Kidney (tissue), 14 donors: ENCODE data around the gene KIAA1586. TPM values are rescaled to one million over a fixed set of nuclear protein-coding genes. Genes with fewer than 3 reads are reported as not detected.
A peak's percentile ranks its signal among the peaks of the same experiment; 100 is the strongest.
"Not testable (repeated sequence)": the region's sequence is repeated elsewhere in the genome, so short reads cannot be mapped to it uniquely, and the experiment has no call there.

Experiments used
- DNase-seq, 5 donors: peaks; one replicate each; pipeline ENCODE4 v3.0.0-alpha.2; 2013 to 2020
- FAIRE-seq: peaks from 2 replicates; lab custom pipeline; 2012; peaks lifted over from hg19 to GRCh38; lab: Jason Lieb, UNC
- H3K27ac ChIP-seq, 2 donors: one replicate each; pipeline ENCODE4 v1.7.0; 2013; ENCODE audit warnings: low read depth in 2 of 2, low read length in 2 of 2, inconsistent platforms in 1 of 2
- H3K27me3 ChIP-seq: one replicate; pipeline ENCODE4 v1.7.1; 2013; ENCODE audit warnings: low read length, inconsistent platforms; ENCODE audit not compliant: control insufficient read depth, insufficient read depth
- H3K36me3 ChIP-seq, 3 donors: one replicate each; pipeline versions ENCODE4 v1.7.0 to v1.7.1; 2013; ENCODE audit warnings: low read length in 3 of 3, control low read depth in 1 of 3, inconsistent platforms in 1 of 3; ENCODE audit not compliant: insufficient read depth in 3 of 3, control insufficient read depth in 2 of 3
- H3K4me1 ChIP-seq, 3 donors: one replicate each; pipeline versions ENCODE4 v1.7.0 to v1.7.1; 2013; ENCODE audit warnings: low read length in 3 of 3, inconsistent platforms in 1 of 3, low read depth in 1 of 3; ENCODE audit not compliant: control insufficient read depth in 2 of 3, insufficient read depth in 2 of 3
- H3K4me3 ChIP-seq, 3 donors: one replicate each; pipeline versions ENCODE4 v1.7.0 to v1.8.1; 2013; ENCODE audit warnings: low read length in 3 of 3, control low read depth in 1 of 3, inconsistent platforms in 1 of 3
- H3K9ac ChIP-seq, 3 donors: one replicate each; pipeline versions ENCODE4 v1.7.0 to v1.7.1; 2013; ENCODE audit warnings: low read length in 3 of 3, control low read depth in 1 of 3, inconsistent platforms in 1 of 3
- H3K9me3 ChIP-seq, 3 donors: one replicate each; pipeline versions ENCODE4 v1.7.0 to v1.7.1; 2013; ENCODE audit warnings: low read length in 3 of 3, control low read depth in 1 of 3, inconsistent platforms in 1 of 3; ENCODE audit not compliant: control insufficient read depth in 2 of 3, insufficient read depth in 1 of 3
- intact Hi-C: fragments of 100-400 bp; cut with DNase I; formaldehyde crosslinking; loops from one replicate; pipeline ENCODE4 v1.11.1; 2022
- polyA plus RNA-seq: library from polyadenylated mRNA; stranded (reverse); fragments of 350-450 nt; fragmentation: Illumina TruSeq; extraction: RNeasy Lipid Tissue Mini Kit (QIAGEN cat#74804); gene quantifications from one replicate; pipeline ENCODE4 v1.2.3, GENCODE V29; 2014; ENCODE audit warnings: low read depth, low replicate concordance; ENCODE audit not compliant: insufficient read depth
- total RNA-seq: library from RNA; stranded (reverse); fragmentation: NEBNext Ultra II Directional; extraction: Animal tissue kit (Norgen Biotek cat#: 25700); gene quantifications from one replicate; pipeline ENCODE4 v1.2.1, GENCODE V29; 2021
- TF ChIP-seq, protein P1 (sequence below): IDR thresholded peaks from 3 replicates; pipeline ENCODE4 v1.5.1; 2012; ENCODE audit warnings: mild to moderate bottlenecking, moderate library complexity, borderline replicate concordance; ENCODE audit not compliant: insufficient read depth; ENCODE audit errors: extremely low read depth
- donor health status: control.
- donor health status: control.
- donor health status: control.
- donor health status: control.
- donor health status: control.
- donor health status: DM: yes; HTN: yes; CAD: no.
- donor health status: Normal renal cell carcinoma (clear cell type).

The KIAA1586 gene
- total and polyA plus RNA-seq, 2 donors from 2014 or later: 4.4 to 13.7 TPM

- H3K9ac ChIP-seq: no peak overlapping the region
- H3K4me1 ChIP-seq: no peaks in the 10 kb centered on the region
- no peaks in the 10 kb centered on the region for H3K27me3 ChIP-seq
- TF ChIP-seq, protein P1, sequence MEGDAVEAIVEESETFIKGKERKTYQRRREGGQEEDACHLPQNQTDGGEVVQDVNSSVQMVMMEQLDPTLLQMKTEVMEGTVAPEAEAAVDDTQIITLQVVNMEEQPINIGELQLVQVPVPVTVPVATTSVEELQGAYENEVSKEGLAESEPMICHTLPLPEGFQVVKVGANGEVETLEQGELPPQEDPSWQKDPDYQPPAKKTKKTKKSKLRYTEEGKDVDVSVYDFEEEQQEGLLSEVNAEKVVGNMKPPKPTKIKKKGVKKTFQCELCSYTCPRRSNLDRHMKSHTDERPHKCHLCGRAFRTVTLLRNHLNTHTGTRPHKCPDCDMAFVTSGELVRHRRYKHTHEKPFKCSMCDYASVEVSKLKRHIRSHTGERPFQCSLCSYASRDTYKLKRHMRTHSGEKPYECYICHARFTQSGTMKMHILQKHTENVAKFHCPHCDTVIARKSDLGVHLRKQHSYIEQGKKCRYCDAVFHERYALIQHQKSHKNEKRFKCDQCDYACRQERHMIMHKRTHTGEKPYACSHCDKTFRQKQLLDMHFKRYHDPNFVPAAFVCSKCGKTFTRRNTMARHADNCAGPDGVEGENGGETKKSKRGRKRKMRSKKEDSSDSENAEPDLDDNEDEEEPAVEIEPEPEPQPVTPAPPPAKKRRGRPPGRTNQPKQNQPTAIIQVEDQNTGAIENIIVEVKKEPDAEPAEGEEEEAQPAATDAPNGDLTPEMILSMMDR: no peak
- H3K9me3 ChIP-seq: no peaks in the 10 kb centered on the region
- DNase-seq: no peak
- H3K4me3 ChIP-seq: no peak overlapping the region
- intact Hi-C loops: no loop called here
- no peaks in the 10 kb centered on the region for H3K36me3 ChIP-seq
- H3K27ac ChIP-seq: no peak overlapping the region
- no peak for FAIRE-seq
Observed at GRCh38 chr6:57038906-57039305, 7.6 kb upstream of the KIAA1586 start.

GRCh38 chr6:57040011-57040410 is 6.5 kb upstream of the KIAA1586 start:
- no peaks in the 10 kb centered on the region for H3K9me3 ChIP-seq
- H3K4me3 ChIP-seq: no peak overlapping the region
- intact Hi-C loops: no loop called here
- H3K36me3 ChIP-seq: no peaks in the 10 kb centered on the region
- no peak for DNase-seq
- TF ChIP-seq, protein P1: no peak
- H3K4me1 ChIP-seq: no peaks in the 10 kb centered on the region
- FAIRE-seq: no peak
- H3K9ac ChIP-seq: no peak overlapping the region
- no peaks in the 10 kb centered on the region for H3K27me3 ChIP-seq
- no peak overlapping the region for H3K27ac ChIP-seq

DNA sequence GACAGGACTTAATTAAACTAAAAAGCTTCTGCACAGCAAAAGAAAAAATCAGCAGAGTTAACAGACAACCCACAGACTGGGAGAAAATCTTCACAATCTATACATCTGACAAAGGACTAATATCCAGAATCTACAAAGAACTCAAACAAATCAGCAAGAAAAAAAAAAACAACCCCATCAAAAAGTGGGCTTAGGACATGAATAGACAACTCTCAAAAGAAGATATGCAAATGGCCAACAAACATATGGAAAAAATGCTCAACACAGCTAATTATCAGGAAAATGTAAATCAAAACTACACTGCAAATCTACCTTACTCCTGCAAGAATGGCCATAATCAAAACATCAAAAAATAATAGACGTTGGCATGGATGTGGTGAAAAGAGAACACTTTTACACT is 2.4 kb upstream of the KIAA1586 start:
- H3K27ac ChIP-seq, H3K9ac ChIP-seq, FAIRE-seq, DNase-seq, H3K9me3 ChIP-seq, H3K4me1 ChIP-seq, H3K4me3 ChIP-seq, intact Hi-C loops, H3K36me3 ChIP-seq, H3K27me3 ChIP-seq: not testable (repeated sequence)

DNA sequence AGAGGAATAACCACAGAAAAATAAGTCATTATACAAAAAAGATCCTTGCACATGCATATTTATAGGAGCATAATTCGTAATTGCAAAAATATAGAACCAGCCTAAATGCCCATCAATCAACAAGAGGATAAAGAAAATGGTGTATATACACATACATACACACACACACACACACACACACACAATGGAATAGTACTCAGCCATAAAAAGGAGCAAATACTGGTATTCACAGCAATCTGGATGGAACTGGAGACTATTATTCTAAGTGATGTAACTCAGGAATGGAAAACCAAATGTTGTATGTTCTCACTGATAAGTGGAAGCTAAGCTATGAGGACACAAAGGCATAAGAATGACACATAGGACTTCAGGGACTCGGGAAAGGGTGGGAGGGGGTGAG is 1.9 kb upstream of the KIAA1586 start:
- H3K27ac ChIP-seq: no peak overlapping the region
- H3K27me3 ChIP-seq: no peaks in the 10 kb centered on the region
- DNase-seq (no peak), FAIRE-seq (no peak)
- TF ChIP-seq, protein P1: no peak
- no peak overlapping the region for H3K9ac ChIP-seq
- no peak overlapping the region for H3K4me3 ChIP-seq
- intact Hi-C loops: no loop called here
- H3K4me1 ChIP-seq: no peaks in the 10 kb centered on the region
- H3K36me3 ChIP-seq: no peaks in the 10 kb centered on the region
- H3K9me3 ChIP-seq: peaks cover 0 to 2% (median 0%) of the 10 kb centered on the region in 3 donors

DNA sequence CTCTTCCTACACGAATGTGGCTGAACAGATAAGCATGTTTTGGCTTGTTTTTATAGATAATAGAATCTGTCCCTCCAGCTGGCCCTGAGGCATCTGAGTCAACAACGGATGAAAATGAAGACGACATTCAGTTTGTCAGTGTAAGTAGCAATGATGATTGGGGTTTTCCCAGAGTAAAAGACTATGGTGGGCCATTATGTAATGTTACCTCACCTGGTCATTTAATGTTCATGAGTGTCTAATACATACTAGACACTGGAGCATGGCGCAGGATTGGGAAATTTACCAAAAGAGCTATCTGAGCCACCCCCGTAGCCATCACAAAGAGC is 728 bp downstream of the KIAA1586 start:
- FAIRE-seq, H3K36me3 ChIP-seq, H3K4me3 ChIP-seq, H3K9ac ChIP-seq, H3K27ac ChIP-seq, H3K9me3 ChIP-seq, H3K4me1 ChIP-seq, intact Hi-C loops, DNase-seq, H3K27me3 ChIP-seq: not testable (repeated sequence)

DNA sequence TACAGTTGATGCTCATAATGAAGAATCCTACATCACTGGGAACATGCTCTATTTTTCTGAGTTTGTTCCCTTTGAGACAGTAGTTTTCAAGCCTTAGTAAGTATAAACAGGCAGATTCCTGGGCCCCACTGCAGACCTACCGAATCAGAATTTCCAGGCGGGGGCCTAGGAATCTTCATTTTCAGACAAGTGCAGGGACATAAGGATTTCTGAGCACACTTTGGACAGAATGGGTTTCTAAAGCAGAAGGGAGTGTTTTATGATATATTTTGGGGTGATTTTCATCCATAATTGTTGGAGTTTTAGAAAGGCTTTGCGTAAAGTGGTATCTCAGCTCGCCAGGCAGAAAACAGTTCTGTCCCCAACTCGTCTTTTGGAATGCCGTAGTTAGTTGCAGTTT is 1.4 kb downstream of the KIAA1586 start:
- intact Hi-C loops, H3K9ac ChIP-seq, H3K36me3 ChIP-seq, H3K27me3 ChIP-seq, H3K9me3 ChIP-seq, H3K4me1 ChIP-seq, H3K27ac ChIP-seq, FAIRE-seq: not testable (repeated sequence)
- peak overlapping the region in 1 of 3 donors; percentile 11 for H3K4me3 ChIP-seq
- peak in 1 of 5 donors; percentile 13 for DNase-seq
